NOMO-1 treated with dmso at 0.1 percent for 144 hours (cell line): ENCODE data around the gene PNMT.

ENCODE experiments used
- DNase-seq: peaks from one replicate; lab custom pipeline; 2025; ENCODE audit not compliant: unreplicated experiment; lab: John Stamatoyannopoulos, UW

Gene PNMT

DNA sequence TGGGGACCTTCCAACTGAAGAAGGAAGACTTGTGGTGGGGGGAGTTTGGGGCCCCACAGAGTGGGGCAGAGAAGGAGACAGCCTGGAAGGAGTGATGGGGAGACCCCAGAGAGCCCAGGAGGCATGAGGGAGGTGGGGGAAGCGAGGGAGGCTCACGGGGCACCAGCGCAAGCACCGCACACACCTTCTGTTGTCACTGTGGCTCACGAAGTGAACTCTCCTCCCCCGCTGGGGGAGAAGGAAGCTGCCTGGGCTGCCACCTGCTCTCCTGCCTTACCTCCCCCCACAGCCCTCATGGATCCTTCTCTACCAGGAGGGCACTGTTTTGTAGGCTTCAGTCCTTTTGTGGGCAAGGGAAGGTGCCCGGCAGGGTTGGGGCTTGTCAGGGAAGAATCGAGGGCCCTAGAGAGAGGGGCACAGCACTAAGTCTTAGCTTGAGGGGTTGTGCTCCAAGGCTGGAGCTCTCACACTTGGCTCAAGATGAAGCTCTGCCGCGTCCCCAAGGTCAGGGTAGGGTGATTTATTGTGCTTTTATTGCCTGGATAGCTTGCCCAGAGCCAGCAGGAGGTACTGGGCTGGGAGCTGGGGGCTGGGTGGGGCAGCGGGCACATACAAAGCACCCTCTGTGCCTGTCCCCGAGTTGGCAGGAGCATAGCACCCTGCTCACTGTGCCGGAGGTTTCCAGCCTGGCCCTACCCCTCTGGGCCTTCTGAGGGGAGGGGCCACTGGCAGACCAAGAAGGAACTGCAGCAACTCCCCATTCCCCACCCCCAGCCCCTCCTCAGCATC, 35.9 kb upstream of the PNMT start:
- no peak for DNase-seq

DNA sequence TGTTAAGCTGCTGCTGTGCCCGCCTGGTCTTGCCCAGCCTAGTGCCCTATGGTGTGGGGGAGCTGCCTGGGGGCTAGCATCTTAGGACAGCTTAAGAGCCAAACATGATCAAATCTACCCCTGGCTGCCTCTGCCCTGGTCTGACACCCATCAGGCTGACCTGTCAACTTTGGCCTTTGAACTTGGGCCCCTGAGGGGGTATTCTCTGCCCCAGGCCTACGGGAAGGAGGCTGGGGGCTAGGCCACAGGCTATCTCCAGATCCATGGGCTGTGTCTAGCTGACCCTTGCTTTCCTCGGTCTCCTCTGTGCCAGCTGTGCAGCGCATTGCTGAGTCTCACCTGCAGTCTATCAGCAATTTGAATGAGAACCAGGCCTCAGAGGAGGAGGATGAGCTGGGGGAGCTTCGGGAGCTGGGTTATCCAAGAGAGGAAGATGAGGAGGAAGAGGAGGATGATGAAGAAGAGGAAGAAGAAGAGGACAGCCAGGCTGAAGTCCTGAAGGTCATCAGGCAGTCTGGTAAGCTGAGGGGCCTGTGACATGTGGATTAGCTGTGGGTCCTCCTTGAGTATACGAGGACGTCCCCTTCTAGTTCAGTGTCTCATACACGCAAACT, 34.6 kb upstream of the PNMT start:
- DNase-seq = no peak

DNA sequence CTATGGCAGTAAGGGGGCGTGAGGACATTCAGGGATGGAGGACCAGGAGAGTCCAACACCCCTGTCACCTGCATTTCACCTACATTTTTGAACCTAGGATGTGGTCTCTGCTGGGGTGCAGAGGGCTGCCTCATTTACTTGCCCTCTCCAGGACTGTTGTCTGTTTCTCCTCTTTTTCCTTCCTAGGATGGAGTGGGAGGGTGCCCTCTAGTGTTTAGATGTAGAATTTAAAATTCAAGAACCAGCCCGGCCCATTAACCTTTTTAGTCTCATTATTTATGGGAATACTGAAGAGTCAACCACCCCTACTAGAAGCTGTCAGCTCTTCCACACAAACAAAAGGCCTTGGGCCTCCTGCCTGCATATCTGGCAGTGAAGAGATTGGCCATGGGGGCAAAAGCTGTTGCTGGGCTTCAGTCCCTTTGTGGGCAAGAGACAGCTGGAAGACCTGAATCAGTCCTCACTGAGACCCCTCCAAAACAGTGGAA, 33.8 kb upstream of the PNMT start:
- no peak for DNase-seq

- no peak for DNase-seq
Measured at GRCh38 chr17:39635614-39636176, 32.6 kb upstream of the PNMT start.

DNA sequence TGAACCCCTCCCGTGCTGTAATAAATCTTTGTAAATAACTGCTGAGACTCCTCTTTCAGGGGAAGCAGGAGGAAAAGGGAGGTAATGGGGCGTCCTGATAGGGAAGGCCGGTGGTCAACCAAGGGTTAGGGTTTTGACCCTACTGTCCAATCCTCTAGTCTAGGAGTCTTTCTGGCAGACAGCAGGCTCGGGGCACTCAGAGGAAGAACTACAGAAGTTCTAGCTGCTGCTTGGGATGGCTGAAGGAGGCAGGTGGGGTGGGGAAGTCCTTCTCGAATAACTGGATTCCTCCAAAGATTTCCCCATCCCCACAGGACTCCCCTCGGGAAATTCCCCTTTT, 31.7 kb upstream of the PNMT start:
- no peak for DNase-seq

GRCh38 chr17:39636927-39637736, 31.1 kb upstream of the PNMT start, which contains the start of gene STARD3:
TSS of gene STARD3 (plus strand) at chr17:39637144. CDS start at chr17:39653532, 16,388 bp downstream.
- peak; percentile 70 for DNase-seq

DNA sequence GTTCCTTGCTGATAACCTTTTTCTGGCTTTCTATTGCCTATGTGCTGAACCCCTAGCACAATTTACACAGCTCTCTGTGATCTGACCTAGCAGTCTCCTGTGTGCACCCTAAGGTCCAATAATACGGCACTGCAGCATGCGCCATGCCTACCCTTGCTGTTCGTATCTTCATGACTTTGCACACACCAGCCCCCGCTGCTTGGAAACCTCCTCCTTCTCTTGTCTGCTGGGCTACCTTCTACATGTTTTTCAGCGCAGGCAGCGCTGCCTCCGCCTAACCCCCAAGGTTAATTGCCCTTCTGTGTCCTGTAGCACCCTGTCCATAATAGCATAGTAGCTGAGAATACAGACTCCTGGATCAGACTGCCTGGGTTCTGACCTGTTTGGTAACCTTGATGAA, 29.9 kb upstream of the PNMT start:
- no peak for DNase-seq

- no peak for DNase-seq
Measured at GRCh38 chr17:39639043-39639442, 29.2 kb upstream of the PNMT start.

DNA sequence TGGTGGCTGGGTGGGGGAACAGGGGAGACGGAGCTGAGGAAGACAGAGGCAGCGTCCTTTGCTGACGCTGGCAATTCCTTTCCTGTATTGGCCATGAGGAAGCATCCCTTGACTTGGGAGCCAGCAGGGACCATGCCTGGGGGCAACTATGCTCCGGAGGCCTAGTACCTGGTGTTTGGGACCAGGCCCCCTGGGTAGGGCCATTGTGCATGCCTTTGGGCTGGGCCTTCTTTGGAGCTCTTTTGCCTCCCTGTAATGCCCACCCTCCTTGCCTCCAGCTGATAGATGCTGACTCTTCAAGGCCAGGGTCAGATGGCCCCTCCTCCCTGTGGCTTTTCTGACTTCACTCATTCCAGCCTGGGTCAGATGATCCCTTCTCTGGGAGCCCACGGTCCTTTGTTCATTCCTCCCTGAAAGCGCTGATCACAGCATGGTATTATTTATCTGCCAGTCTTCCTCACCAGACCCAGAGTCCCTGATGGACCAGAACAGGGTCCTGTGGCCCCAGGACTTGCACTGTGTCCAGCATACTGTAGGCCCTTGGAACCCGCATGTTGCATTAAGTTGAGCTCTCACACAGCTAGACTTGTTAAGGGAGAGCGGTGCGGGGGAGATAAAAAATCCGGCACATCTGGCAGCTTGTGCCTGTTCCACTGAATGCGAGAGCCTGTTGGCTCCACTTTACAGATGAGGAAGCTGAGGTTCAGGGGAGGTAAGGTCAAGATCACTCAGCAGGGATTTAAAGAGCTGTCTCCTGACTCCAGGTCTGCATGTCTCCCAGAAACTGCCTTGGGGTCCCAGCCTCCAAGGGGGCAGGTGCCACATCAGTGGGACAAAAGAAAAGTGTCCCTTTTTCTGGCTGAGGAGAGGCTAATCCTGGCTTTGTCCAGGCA, 28.4 kb upstream of the PNMT start:
- no peak for DNase-seq

DNA sequence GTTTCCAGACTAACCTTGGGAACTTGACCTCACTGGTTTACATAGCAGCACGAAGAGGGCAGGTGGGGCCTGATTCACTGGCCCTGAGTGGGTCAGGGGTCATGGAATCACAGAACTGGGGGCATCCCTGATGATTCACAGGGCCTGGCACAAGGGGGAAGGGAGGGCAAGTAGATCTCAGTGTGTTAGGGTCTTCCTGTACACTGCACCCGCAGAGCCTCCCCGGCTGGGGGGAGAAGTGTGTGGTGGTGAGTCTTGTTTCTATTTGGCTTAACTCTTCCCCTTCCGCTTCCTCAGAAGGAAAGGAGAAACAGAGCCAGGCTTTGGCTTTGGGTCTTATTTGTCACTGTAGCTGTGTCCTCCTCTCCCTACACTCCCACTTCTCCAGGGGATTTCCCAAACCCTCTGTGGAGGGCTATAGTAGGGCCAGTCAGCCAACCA, 27.6 kb upstream of the PNMT start:
- DNase-seq = no peak

GRCh38 chr17:39641097-39641496, 27.2 kb upstream of the PNMT start:
- no peak for DNase-seq

GRCh38 chr17:39641883-39642282, 26.4 kb upstream of the PNMT start:
- no peak for DNase-seq

DNA sequence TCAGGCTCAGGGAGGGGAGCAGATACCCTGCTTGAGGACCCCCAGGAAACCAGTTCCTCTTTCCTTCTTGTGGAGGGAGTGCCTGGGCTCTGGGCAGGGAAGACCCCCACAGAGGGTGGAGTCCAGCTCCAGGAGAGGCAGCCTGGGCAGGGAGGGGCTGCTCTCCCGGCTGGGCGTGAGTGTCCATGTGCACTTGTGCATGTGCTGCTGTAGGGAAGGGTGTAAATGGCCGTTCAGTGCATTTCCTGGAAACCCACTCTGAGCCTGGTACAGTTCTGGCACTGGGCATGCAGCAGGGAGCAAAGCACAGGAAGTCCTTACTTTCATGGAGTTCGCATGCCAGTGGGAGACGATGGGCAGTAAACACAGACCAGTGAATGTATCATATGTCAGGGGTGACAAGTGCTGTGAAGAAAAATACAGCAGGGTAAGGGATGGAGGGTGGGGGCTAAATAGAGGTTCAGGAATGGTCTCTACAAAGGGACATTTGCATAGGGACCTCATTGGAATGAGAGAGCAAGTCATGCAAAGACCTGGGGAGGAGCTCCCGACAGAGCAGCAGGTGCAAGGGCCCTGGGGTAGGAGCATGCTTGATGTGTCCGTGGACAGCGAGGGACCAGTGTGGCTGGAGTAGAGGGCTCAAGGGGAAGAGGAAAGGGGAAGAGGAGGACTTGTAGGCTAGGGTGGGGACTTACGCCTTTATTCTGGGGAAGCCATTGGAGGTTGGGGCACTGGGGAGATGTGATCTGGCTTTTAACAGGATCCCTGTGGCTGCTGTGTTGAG, 25.8 kb upstream of the PNMT start:
- DNase-seq = no peak

GRCh38 chr17:39643271-39643670, 25.0 kb upstream of the PNMT start:
- DNase-seq = no peak

GRCh38 chr17:39647256-39647655, 21.0 kb upstream of the PNMT start:
- no peak for DNase-seq

- DNase-seq = no peak
Measured at GRCh38 chr17:39648616-39649366, 19.5 kb upstream of the PNMT start.

DNA sequence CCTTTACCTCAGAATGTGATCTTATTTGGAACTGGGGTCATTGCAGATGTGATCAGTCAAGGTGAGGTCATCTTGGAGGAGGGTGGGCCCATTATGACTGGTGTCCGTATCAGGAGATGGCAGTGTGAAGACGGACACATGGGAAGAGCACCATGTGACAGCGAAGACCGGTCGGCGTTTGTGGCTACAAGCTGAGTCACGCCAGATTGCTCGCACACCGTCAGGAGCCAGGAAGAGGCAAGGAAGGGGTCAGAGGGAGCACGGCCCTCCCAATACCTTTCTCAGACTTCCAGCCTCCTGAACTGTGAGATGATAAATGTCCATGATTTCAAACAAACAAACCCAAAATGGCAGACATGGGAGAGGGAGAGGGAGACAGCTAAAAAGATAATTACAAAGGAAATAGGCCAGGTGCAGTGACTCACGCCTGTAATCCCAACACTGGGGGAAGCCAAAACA, 18.1 kb upstream of the PNMT start:
- DNase-seq = no peak

DNA sequence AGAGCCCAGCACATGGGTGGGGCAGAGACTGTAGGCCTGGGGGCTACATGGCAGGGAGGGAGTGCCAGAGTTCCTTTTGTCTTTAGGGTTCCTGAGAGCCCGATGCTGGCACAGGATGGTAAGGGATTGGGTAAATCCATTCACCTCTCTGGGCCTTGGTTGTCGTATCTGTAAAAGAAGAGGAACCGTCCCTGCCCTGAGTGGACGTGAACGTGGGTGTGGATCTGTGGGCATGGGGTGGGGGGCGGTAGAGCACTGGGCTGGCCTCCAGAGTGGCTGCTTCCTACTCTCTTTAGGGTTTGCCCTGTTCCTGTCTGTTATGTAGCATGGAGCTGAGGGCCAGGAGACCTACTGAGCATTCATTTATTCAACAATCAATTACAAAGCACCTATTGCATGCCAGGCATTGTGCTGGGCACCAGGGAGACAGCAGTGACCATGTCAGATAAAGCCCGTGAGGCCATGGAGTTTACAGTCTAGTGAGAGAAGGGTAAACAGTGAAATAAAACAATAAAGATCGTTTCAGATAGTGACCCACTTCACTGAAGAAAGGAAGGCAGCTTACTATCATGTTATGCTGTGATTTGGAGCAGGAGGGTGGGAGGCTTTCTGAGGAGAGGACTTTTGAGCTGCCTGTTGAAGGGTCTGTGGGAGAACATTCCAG, 16.2 kb upstream of the PNMT start:
- no peak for DNase-seq
